ENCODE results near the gene ST3GAL4.

DNA sequence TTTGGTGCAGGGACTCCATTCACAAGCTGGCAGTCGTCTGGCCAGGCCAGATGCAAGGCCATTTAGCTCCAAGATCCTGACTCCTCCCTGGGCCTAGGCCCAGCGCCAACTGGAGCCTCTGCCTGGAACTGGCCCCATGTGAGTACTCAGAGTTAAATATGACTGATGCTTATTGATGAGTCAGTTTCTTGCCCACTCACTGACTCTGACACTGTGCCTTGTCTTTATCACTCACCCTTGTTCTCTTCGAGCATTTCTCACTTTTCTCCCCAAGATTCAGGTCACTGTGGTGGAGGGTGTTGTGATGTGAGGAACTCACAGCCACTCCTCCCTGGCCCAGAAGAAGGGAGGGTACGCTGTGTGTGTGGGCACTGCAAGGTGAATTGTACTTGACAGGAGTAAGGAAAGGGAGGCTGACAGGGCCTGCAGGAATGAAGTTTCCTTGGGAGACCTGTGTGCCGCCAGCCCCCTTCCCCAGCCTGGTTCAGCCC lies 23.2 kb upstream of the ST3GAL4 start:
- TF ChIP-seq, protein P1, sequence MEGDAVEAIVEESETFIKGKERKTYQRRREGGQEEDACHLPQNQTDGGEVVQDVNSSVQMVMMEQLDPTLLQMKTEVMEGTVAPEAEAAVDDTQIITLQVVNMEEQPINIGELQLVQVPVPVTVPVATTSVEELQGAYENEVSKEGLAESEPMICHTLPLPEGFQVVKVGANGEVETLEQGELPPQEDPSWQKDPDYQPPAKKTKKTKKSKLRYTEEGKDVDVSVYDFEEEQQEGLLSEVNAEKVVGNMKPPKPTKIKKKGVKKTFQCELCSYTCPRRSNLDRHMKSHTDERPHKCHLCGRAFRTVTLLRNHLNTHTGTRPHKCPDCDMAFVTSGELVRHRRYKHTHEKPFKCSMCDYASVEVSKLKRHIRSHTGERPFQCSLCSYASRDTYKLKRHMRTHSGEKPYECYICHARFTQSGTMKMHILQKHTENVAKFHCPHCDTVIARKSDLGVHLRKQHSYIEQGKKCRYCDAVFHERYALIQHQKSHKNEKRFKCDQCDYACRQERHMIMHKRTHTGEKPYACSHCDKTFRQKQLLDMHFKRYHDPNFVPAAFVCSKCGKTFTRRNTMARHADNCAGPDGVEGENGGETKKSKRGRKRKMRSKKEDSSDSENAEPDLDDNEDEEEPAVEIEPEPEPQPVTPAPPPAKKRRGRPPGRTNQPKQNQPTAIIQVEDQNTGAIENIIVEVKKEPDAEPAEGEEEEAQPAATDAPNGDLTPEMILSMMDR (IDR thresholded peaks at IDR 0.05 in 2 of 3, conservative IDR thresholded peaks at IDR 0.05 in 1 of 3; ENCODE audit: borderline replicate concordance in 1 of 3, insufficient read depth in 1 of 3, low read depth in 2 of 3, low read length in 2 of 3): no peak
- TF ChIP-seq POLR2A (IDR thresholded peaks at IDR 0.05; ENCODE audit: borderline replicate concordance, extremely low read depth, insufficient read depth, insufficient read length) (no peak), POLR2AphosphoS5 (IDR thresholded peaks at IDR 0.05; ENCODE audit: low read depth, low read length) (no peak), ZNF274 (IDR thresholded peaks at IDR 0.05; ENCODE audit: low read depth, low read length) (no peak), EZH2 (IDR thresholded peaks at IDR 0.05) (no peak), CBX3 (IDR thresholded peaks at IDR 0.05; ENCODE audit: low read depth) (no peak), EGR1 (IDR thresholded peaks at IDR 0.05; ENCODE audit: low read depth) (no peak), EZH2phosphoT487 (IDR thresholded peaks at IDR 0.05; ENCODE audit: borderline replicate concordance) (no peak), SRF (IDR thresholded peaks at IDR 0.05; ENCODE audit: low read depth) (no peak), JUND (IDR thresholded peaks at IDR 0.05) (no peak)
- TF ChIP-seq, protein P2, sequence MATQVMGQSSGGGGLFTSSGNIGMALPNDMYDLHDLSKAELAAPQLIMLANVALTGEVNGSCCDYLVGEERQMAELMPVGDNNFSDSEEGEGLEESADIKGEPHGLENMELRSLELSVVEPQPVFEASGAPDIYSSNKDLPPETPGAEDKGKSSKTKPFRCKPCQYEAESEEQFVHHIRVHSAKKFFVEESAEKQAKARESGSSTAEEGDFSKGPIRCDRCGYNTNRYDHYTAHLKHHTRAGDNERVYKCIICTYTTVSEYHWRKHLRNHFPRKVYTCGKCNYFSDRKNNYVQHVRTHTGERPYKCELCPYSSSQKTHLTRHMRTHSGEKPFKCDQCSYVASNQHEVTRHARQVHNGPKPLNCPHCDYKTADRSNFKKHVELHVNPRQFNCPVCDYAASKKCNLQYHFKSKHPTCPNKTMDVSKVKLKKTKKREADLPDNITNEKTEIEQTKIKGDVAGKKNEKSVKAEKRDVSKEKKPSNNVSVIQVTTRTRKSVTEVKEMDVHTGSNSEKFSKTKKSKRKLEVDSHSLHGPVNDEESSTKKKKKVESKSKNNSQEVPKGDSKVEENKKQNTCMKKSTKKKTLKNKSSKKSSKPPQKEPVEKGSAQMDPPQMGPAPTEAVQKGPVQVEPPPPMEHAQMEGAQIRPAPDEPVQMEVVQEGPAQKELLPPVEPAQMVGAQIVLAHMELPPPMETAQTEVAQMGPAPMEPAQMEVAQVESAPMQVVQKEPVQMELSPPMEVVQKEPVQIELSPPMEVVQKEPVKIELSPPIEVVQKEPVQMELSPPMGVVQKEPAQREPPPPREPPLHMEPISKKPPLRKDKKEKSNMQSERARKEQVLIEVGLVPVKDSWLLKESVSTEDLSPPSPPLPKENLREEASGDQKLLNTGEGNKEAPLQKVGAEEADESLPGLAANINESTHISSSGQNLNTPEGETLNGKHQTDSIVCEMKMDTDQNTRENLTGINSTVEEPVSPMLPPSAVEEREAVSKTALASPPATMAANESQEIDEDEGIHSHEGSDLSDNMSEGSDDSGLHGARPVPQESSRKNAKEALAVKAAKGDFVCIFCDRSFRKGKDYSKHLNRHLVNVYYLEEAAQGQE (IDR thresholded peaks at IDR 0.05; ENCODE audit: low read depth): no peak
- TF ChIP-seq, protein P3, sequence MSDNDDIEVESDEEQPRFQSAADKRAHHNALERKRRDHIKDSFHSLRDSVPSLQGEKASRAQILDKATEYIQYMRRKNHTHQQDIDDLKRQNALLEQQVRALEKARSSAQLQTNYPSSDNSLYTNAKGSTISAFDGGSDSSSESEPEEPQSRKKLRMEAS (IDR thresholded peaks at IDR 0.05): no peak
- TF ChIP-seq, protein P4, sequence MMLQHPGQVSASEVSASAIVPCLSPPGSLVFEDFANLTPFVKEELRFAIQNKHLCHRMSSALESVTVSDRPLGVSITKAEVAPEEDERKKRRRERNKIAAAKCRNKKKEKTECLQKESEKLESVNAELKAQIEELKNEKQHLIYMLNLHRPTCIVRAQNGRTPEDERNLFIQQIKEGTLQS (IDR thresholded peaks at IDR 0.05): no peak
- TF ChIP-seq, protein P5, sequence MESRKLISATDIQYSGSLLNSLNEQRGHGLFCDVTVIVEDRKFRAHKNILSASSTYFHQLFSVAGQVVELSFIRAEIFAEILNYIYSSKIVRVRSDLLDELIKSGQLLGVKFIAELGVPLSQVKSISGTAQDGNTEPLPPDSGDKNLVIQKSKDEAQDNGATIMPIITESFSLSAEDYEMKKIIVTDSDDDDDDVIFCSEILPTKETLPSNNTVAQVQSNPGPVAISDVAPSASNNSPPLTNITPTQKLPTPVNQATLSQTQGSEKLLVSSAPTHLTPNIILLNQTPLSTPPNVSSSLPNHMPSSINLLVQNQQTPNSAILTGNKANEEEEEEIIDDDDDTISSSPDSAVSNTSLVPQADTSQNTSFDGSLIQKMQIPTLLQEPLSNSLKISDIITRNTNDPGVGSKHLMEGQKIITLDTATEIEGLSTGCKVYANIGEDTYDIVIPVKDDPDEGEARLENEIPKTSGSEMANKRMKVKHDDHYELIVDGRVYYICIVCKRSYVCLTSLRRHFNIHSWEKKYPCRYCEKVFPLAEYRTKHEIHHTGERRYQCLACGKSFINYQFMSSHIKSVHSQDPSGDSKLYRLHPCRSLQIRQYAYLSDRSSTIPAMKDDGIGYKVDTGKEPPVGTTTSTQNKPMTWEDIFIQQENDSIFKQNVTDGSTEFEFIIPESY (IDR thresholded peaks at IDR 0.05; ENCODE audit: extremely low read depth, insufficient replicate concordance, low read length): no peak

All from HCT116 (cell line).